Kidney epithelial cell (primary cell): ENCODE data around the gene RAP1GAP. TPM values are rescaled to one million over a fixed set of nuclear protein-coding genes. Genes with fewer than 3 reads are reported as not detected.

ENCODE experiments used
- DNase-seq: peaks from one replicate; pipeline ENCODE4 v3.0.0-alpha.2; 2010; ENCODE audit warnings: low read depth
- H3K27me3 ChIP-seq: 2 replicates; pipeline ENCODE4 v1.6.0; 2011; ENCODE audit warnings: low read length; ENCODE audit not compliant: control insufficient read depth, insufficient read depth
- H3K36me3 ChIP-seq: 2 replicates; pipeline ENCODE4 v1.5.1; 2011; ENCODE audit warnings: low read length; ENCODE audit not compliant: control insufficient read depth, insufficient read depth
- H3K4me3 ChIP-seq: 2 replicates; pipeline ENCODE4 v1.5.1; 2011; ENCODE audit warnings: low read depth, mild to moderate bottlenecking, control low read depth, low read length
- total RNA-seq: library from RNA; depleted of rRNA; stranded (reverse); fragments of >200 nt; gene quantifications from 2 replicates; pipeline ENCODE4 v1.2.3, GENCODE V29; 2015
- TF ChIP-seq, protein P1 (sequence below): IDR thresholded peaks from 2 replicates; pipeline ENCODE4 v1.5.1; 2011; ENCODE audit warnings: mild to moderate bottlenecking, moderate library complexity, low read length, control low read depth, inconsistent platforms; ENCODE audit not compliant: insufficient read depth, poor library complexity, severe bottlenecking

Gene RAP1GAP
- total RNA-seq, 1 donor from 2014 or later, result 7.1 TPM

DNA sequence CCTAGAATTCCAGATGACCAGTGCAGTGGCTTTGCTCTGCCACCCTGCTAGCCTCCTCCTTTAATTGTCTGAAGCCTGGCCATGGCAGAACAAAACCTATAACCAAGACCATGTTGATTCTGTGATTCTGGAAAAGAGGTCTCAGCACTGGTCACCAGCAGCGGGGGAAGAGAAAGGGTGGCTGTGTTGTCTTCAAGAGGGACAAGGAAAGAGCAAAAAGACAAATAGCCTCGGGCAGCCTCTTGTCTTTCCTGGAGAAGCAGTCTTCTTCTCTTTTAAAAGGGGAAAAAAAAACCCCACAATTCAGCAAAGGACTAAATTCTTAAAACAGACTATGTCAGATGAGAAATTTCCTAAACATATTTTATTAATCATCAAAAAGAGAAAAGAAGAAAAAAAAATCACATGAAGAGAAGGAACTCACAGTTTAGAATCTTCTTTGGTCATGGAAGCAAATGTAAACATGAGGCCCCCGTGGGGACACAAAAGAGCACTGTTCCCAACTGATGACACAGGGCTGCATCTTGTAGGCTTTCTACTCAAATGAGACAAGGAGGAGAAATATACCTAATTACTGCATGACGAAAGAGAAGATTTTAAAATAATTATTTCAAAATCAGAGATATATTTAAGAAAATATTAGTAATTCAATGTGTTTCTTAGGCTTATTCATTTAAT is 36.3 kb upstream of the RAP1GAP start:
- TF ChIP-seq, protein P1, sequence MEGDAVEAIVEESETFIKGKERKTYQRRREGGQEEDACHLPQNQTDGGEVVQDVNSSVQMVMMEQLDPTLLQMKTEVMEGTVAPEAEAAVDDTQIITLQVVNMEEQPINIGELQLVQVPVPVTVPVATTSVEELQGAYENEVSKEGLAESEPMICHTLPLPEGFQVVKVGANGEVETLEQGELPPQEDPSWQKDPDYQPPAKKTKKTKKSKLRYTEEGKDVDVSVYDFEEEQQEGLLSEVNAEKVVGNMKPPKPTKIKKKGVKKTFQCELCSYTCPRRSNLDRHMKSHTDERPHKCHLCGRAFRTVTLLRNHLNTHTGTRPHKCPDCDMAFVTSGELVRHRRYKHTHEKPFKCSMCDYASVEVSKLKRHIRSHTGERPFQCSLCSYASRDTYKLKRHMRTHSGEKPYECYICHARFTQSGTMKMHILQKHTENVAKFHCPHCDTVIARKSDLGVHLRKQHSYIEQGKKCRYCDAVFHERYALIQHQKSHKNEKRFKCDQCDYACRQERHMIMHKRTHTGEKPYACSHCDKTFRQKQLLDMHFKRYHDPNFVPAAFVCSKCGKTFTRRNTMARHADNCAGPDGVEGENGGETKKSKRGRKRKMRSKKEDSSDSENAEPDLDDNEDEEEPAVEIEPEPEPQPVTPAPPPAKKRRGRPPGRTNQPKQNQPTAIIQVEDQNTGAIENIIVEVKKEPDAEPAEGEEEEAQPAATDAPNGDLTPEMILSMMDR, result no peak
- H3K4me3 ChIP-seq, result no peak overlapping the region
- DNase-seq, result no peak
- no peaks in the 10 kb centered on the region for H3K36me3 ChIP-seq
- no peaks in the 10 kb centered on the region for H3K27me3 ChIP-seq

DNA sequence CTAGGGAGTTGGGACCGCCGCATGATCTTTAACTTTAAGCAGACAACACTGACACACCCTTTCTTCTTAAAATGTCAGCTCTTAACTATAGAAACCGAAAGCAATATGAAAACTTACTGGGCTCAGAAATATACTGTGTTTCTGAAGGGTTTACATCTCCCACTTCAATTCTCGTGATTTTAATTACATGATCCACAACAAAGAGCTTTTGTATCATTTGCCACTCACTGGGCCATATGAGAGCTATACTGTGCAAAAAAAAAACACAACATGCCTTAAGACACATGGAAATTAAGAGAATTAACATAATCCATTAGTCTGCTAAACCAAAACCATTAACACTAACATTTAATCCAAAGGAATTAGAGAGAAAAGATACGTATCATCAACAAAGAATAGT is 35.0 kb upstream of the RAP1GAP start:
- TF ChIP-seq, protein P1, result no peak
- Histone ChIP-seq H3K27me3 (no peaks in the 10 kb centered on the region), H3K4me3 (no peak overlapping the region), H3K36me3 (no peaks in the 10 kb centered on the region)
- DNase-seq, result no peak

- no peaks in the 10 kb centered on the region for H3K36me3 ChIP-seq
- DNase-seq, result no peak
- TF ChIP-seq, protein P1, result peak; percentile 44
- H3K27me3 ChIP-seq, result no peaks in the 10 kb centered on the region
- H3K4me3 ChIP-seq, result no peak overlapping the region
Measured at GRCh38 chr1:21703318-21703963, 34.3 kb upstream of the RAP1GAP start.

GRCh38 chr1:21702780-21703179 is 33.6 kb upstream of the RAP1GAP start:
- TF ChIP-seq, protein P1, result no peak
- Histone ChIP-seq H3K36me3 (no peaks in the 10 kb centered on the region), H3K27me3 (no peaks in the 10 kb centered on the region), H3K4me3 (no peak overlapping the region)
- DNase-seq, result no peak

GRCh38 chr1:21701401-21701800 is 32.2 kb upstream of the RAP1GAP start:
- H3K36me3 ChIP-seq, result no peaks in the 10 kb centered on the region
- no peak for DNase-seq
- no peak overlapping the region for H3K4me3 ChIP-seq
- TF ChIP-seq, protein P1, result no peak
- no peaks in the 10 kb centered on the region for H3K27me3 ChIP-seq

DNA sequence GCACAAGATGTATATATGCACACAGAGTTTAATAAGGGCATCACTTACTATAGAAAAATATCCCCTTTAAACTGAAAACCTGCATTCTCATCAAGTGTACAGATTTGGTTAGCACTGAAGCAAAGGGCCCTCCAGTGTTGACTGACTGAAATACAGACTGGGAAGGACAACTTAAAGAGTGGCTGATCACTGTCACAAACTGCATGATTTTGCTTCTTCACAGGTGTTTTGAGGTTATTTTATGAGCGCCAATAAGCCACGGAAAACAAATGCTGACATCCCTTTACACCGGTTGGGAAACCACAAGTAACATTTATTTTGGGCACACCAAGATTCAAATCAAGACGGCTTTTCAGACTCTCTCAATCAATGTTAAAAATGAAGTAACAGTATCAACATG is 30.9 kb upstream of the RAP1GAP start:
- TF ChIP-seq, protein P1, result no peak
- H3K4me3 ChIP-seq, result no peak overlapping the region
- no peak for DNase-seq
- H3K36me3 ChIP-seq, result no peaks in the 10 kb centered on the region
- H3K27me3 ChIP-seq, result no peaks in the 10 kb centered on the region
